DMS53 treated with DMSO at 0.1 percent for 48 hours (cell line): Measurements from ENCODE around the gene ITPRIPL2.

Source experiments
- DNase-seq: peaks from one replicate; lab custom pipeline; 2025; ENCODE audit not compliant: unreplicated experiment; lab: John Stamatoyannopoulos, UW

Gene ITPRIPL2

GRCh38 chr16:19093631-19094541 is 19.9 kb upstream of the ITPRIPL2 start:
- no peak for DNase-seq

- DNase-seq, result peak; percentile 69
Observed at GRCh38 chr16:19094542-19095365, 19.0 kb upstream of the ITPRIPL2 start.

- DNase-seq, result no peak
Observed at GRCh38 chr16:19095654-19096053, 18.1 kb upstream of the ITPRIPL2 start.

GRCh38 chr16:19098173-19098572 is 15.6 kb upstream of the ITPRIPL2 start:
- no peak for DNase-seq

- no peak for DNase-seq
Observed at GRCh38 chr16:19102187-19102872, 11.4 kb upstream of the ITPRIPL2 start.

DNA sequence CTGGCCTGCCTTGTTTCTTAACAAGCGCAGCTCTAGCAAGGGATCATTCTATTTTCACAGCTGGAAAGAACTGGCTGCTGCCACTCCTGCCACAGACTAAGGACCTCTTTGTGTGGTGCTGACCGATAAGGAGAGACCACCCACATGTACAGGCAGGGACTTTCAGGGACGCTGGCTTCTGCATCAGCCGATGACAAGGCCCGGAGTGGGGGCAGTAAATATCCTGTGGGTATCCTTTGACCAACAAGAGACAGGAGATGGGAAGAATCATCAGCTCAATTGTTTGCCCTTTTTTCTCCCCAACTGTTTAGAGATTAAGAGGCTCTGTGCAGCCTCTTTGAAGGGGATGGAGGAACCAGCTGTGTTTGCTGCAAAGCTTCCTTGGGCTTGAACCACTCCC is 9.2 kb upstream of the ITPRIPL2 start:
- no peak for DNase-seq

DNA sequence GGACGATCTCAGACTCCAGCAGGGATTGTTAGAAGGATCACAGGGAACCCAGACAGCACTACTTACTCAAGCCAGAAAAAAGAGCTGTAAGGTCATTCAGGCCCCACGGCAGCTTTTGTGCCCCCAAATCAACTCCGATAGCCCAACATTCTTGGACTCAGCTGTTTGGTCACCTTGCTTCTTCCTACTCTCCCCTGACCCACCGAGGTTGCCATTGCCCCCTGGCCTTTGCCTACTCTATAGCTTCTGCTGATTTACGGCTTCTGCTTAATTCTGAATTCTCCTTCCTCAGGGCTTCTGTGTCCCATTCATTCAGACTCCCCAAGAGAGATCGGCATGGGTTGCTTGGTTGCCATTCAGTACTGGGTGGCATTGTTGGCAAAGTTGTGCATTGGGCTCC is 8.6 kb upstream of the ITPRIPL2 start:
- no peak for DNase-seq

GRCh38 chr16:19105891-19106624 is 7.7 kb upstream of the ITPRIPL2 start:
- DNase-seq, result no peak

- DNase-seq, result no peak
Observed at GRCh38 chr16:19106625-19107020, 7.1 kb upstream of the ITPRIPL2 start.

GRCh38 chr16:19108409-19109287 is 5.1 kb upstream of the ITPRIPL2 start:
- no peak for DNase-seq

DNA sequence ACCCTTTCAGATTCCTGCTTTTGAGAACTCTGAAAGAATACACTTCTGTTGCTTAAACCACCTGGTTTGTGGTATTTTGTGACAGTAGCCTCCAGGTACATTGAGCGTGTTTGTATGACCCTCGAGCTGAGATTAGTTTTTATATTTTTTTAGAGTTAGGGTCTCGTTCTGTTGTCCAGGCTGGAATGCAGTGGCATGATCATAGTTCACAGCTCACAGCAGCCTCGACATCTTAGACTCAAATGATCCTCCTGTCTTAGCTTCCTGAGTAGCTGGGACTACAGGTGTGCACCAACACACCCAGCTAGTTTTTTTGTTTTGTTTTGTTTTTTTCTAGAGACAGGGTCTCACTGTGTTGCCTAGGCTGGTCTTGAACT is 4.5 kb upstream of the ITPRIPL2 start:
- no peak for DNase-seq

DNA sequence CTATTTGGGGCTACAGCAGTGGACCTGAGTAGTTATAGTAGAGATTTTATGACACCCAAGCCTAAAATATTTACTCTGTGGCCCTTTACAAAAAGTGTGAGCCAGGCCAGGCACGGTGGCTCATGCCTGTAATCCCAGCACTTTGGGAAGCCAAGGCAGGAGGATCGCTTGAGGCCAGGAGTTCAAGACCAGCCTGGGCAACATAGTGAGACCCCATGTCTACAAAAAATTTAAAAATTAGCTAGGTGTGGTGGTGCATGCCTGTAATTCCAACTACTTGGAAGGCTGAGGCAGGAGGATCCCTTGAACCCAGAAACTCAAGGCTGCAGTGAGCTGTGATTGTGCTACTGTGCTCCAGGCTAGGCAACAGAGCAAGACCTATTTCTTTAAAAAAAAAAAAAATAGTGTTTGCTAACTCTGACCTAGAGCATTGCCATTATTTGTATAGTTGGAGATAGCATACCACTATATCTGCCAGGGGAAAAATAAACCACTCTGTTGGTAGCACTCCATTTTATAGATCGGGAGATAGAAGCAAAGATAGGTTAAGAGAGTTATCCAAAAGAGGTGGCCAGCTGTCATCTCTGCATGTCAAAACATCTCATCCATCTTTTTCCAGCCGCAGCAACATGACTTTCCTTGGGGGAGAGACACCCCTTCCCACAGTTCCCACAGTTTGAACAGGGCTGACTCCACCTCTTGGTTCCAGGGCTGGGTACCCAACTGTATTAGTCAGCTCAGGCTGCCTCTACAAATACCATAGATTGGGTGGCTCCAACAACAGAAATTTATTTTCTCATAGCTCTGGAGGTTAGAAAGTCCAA is 3.0 kb upstream of the ITPRIPL2 start:
- no peak for DNase-seq

GRCh38 chr16:19112099-19112407 is 1.7 kb upstream of the ITPRIPL2 start:
- no peak for DNase-seq

- no peak for DNase-seq
Observed at GRCh38 chr16:19114359-19115147, 789 bp downstream of the ITPRIPL2 start.

- no peak for DNase-seq
Observed at GRCh38 chr16:19115148-19116021, 1.6 kb downstream of the ITPRIPL2 start.

DNA sequence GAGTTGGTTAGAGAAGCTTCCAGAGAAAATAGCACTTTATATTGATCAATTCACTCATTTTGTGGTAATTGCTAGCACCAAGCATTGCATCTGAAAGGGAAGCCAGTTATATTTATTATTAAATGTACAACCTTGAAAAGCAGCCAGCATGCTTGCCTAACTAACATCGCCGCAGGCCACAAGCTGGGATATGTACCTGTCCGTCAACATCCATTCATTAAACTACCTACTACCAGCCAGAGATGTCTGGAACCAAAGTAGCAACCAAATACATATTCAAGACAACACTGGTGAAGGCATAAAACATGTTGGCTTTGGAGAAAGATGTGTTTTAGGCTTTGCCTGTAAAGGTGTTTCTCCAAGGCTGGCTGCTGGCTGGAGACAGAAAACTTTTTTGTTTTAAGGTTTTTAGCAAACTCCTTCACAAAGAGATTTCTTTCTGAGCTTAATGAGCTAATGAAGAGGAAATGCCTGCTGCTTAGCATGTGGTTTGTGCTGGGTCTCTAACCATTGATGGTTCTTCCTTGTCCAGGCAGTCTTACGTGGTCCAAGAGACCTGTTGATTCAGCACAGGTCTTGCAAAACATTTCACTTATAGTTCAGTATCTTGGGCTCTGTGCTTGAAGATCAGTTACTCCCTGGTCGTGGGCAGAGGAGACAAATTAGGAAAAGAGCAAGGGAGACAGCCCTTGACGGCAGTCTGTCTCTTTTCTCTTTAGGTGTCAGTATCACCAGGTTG is 3.1 kb downstream of the ITPRIPL2 start:
- no peak for DNase-seq

- no peak for DNase-seq
Observed at GRCh38 chr16:19118938-19119431, 5.2 kb downstream of the ITPRIPL2 start.
